ENCODE measurements around the gene NTN1. TPM values are rescaled to one million over a fixed set of nuclear protein-coding genes. Genes with fewer than 3 reads are reported as not detected.

Gene NTN1
- total RNA-seq, 1 experiment from 2014 or later: 17.7 TPM

- no peak for TF ChIP-seq EZH2 (IDR thresholded peaks at IDR 0.05; ENCODE audit: low read depth)
- TF ChIP-seq CTCF (conservative IDR thresholded peaks at IDR 0.05): no peak
- Histone ChIP-seq H3K4me2 (no peak overlapping the region), H3K4me1 (replicated peaks; ENCODE audit: insufficient read depth) (no peaks in the 10 kb centered on the region), H4K20me1 (ENCODE audit: insufficient read depth) (no peaks in the 10 kb centered on the region), H2AFZ (no peak overlapping the region), H3K27me3 (ENCODE audit: insufficient read depth, low read depth) (no peaks in the 10 kb centered on the region), H3K79me2 (ENCODE audit: low read depth) (no peaks in the 10 kb centered on the region), H3K9me2 (ENCODE audit: insufficient read depth) (no peaks in the 10 kb centered on the region), H3K36me3 (ENCODE audit: low read depth) (no peaks in the 10 kb centered on the region), H3K27ac (no peak overlapping the region), H3K4me3 (no peak overlapping the region), H3F3A (ENCODE audit: insufficient read depth, low read depth) (no peaks in the 10 kb centered on the region), H3K9me3 (ENCODE audit: insufficient read depth, low read depth) (no peaks in the 10 kb centered on the region)
- DNase-seq: no peak
- ChIA-PET POLR2A (ENCODE audit: unreplicated experiment) (interaction anchor here (0.7 kb wide), 1 partner anchor 12 kb away, joined by 7 read pairs; no protein-coding TSS in a partner anchor), CTCF (interaction anchor here (0.5 kb wide), 1 partner anchor 62 kb away, joined by 3 read pairs; no protein-coding TSS in a partner anchor)
- intact Hi-C loops (cut with micrococcal nuclease; ENCODE audit: unreplicated experiment): loop anchor here (5.0 kb wide), 1 partner anchor 48 kb away; no protein-coding TSS in a partner anchor
- no TSS peak for BruUV-seq (replicated peaks)
Measured at GRCh38 chr17:9024497-9024896, 3.2 kb downstream of the NTN1 start.

- intact Hi-C loops (cut with micrococcal nuclease; ENCODE audit: unreplicated experiment): no loop called here
- Histone ChIP-seq H3K9me3 (ENCODE audit: insufficient read depth, low read depth) (no peaks in the 10 kb centered on the region), H3K4me1 (replicated peaks; ENCODE audit: insufficient read depth) (no peaks in the 10 kb centered on the region), H3F3A (ENCODE audit: insufficient read depth, low read depth) (no peaks in the 10 kb centered on the region), H4K20me1 (ENCODE audit: insufficient read depth) (no peaks in the 10 kb centered on the region), H3K36me3 (ENCODE audit: low read depth) (no peaks in the 10 kb centered on the region), H3K4me2 (no peak overlapping the region), H3K4me3 (no peak overlapping the region), H3K27me3 (ENCODE audit: insufficient read depth, low read depth) (no peaks in the 10 kb centered on the region), H2AFZ (no peak overlapping the region), H3K27ac (no peak overlapping the region), H3K9me2 (ENCODE audit: insufficient read depth) (no peaks in the 10 kb centered on the region), H3K79me2 (ENCODE audit: low read depth) (no peaks in the 10 kb centered on the region)
- BruUV-seq (replicated peaks): no TSS peak
- ChIA-PET CTCF (no interaction called here), POLR2A (ENCODE audit: unreplicated experiment) (no interaction called here)
- no peak for DNase-seq
- TF ChIP-seq EZH2 (IDR thresholded peaks at IDR 0.05; ENCODE audit: low read depth) (no peak), CTCF (conservative IDR thresholded peaks at IDR 0.05) (no peak)
Measured at GRCh38 chr17:9026741-9027140, 5.4 kb downstream of the NTN1 start.

GRCh38 chr17:9028202-9028987 lies 7.1 kb downstream of the NTN1 start:
- Histone ChIP-seq H3K4me3 (no peak overlapping the region), H3K4me1 (replicated peaks; ENCODE audit: insufficient read depth) (no peaks in the 10 kb centered on the region), H3K9me3 (ENCODE audit: insufficient read depth, low read depth) (no peaks in the 10 kb centered on the region), H3K27me3 (ENCODE audit: insufficient read depth, low read depth) (no peaks in the 10 kb centered on the region), H3K79me2 (ENCODE audit: low read depth) (no peaks in the 10 kb centered on the region), H2AFZ (no peak overlapping the region), H3K36me3 (ENCODE audit: low read depth) (no peaks in the 10 kb centered on the region), H3F3A (ENCODE audit: insufficient read depth, low read depth) (no peaks in the 10 kb centered on the region), H3K9me2 (ENCODE audit: insufficient read depth) (no peaks in the 10 kb centered on the region), H4K20me1 (ENCODE audit: insufficient read depth) (no peaks in the 10 kb centered on the region), H3K4me2 (no peak overlapping the region), H3K27ac (no peak overlapping the region)
- ChIA-PET CTCF (no interaction called here), POLR2A (ENCODE audit: unreplicated experiment) (no interaction called here)
- intact Hi-C loops (cut with micrococcal nuclease; ENCODE audit: unreplicated experiment): no loop called here
- TF ChIP-seq CTCF (conservative IDR thresholded peaks at IDR 0.05): no peak
- no peak for TF ChIP-seq EZH2 (IDR thresholded peaks at IDR 0.05; ENCODE audit: low read depth)
- DNase-seq: peak in 1 of 2 experiments; percentile 68
- BruUV-seq (replicated peaks): no TSS peak

Measured in PC-9 (cell line).